GM10248 (cell line): ENCODE measurements around the gene HSD11B2.

Source experiments
- CTCF ChIA-PET: fragments of 300-600 bp; sonication (Branson Sonifier 250); formaldehyde crosslinking; extraction: SDS; loops from one replicate; lab custom pipeline; 2021; ENCODE audit warnings: antibody characterized with exemption; lab: Yijun Ruan, JAX
- POLR2A ChIA-PET: fragments of 350-650 bp; sonication (Branson Sonifier 250); formaldehyde crosslinking; extraction: SDS; loops from one replicate; lab custom pipeline; 2020; ENCODE audit warnings: antibody characterized with exemption; lab: Yijun Ruan, JAX
- DNase-seq: peaks from one replicate; pipeline ENCODE4 v3.0.0; 2012; ENCODE audit errors: extremely low spot score
- CTCF ChIP-seq: IDR thresholded peaks from 2 replicates; pipeline ENCODE4 v1.5.1; 2012; ENCODE audit warnings: mild to moderate bottlenecking, low read depth; ENCODE audit errors: extremely low read depth, missing control alignments, control extremely low read depth

HSD11B2 gene

GRCh38 chr16:67406111-67406971 lies 24.6 kb upstream of the HSD11B2 start:
- no peak for TF ChIP-seq CTCF
- no peak for DNase-seq
- ChIA-PET POLR2A (no interaction called here), CTCF (interaction anchor here (1.2 to 1.8 kb wide), 2 partner anchors 17 to 59 kb away, joined by 3 to 4 read pairs; no protein-coding TSS in a partner anchor)

GRCh38 chr16:67407176-67407787 lies 23.6 kb upstream of the HSD11B2 start:
- no peak for DNase-seq
- TF ChIP-seq CTCF = no peak
- ChIA-PET CTCF (interaction anchor here (1.2 kb wide), 4 partner anchors 8 to 147 kb away, joined by 3 to 7 read pairs (median 4); partner anchors contain the start of gene ATP6V0D1), POLR2A (no interaction called here)

- no peak for DNase-seq
- TF ChIP-seq CTCF = no peak
- ChIA-PET CTCF (interaction anchor here (0.9 to 1.2 kb wide), 5 partner anchors 8 to 147 kb away, joined by 4 to 7 read pairs (median 4); partner anchors contain the start of gene ATP6V0D1), POLR2A (no interaction called here)
These were observed 23.0 kb upstream of the HSD11B2 start for GRCh38 chr16:67407788-67408452.

- no peak for DNase-seq
- CTCF ChIA-PET = interaction anchor here (1.7 to 6.0 kb wide), 3 partner anchors 10 to 149 kb away, joined by 5 to 33 read pairs (median 11); no protein-coding TSS in a partner anchor
- TF ChIP-seq CTCF = no peak
- POLR2A ChIA-PET = no interaction called here
These were observed 21.3 kb upstream of the HSD11B2 start for GRCh38 chr16:67409631-67410030.

GRCh38 chr16:67411339-67411738 lies 19.6 kb upstream of the HSD11B2 start:
- TF ChIP-seq CTCF = no peak
- ChIA-PET CTCF (interaction anchor here (1.4 to 6.0 kb wide), 4 partner anchors 9 to 150 kb away, joined by 3 to 33 read pairs (median 8); no protein-coding TSS in a partner anchor), POLR2A (no interaction called here)
- DNase-seq = no peak

GRCh38 chr16:67412294-67412693 lies 18.6 kb upstream of the HSD11B2 start:
- POLR2A ChIA-PET = no interaction called here
- no peak for TF ChIP-seq CTCF
- CTCF ChIA-PET = interaction anchor here (1.4 to 6.0 kb wide), 5 partner anchors 8 to 152 kb away, joined by 3 to 33 read pairs (median 6); no protein-coding TSS in a partner anchor
- no peak for DNase-seq
